DOHH2 (cell line): ENCODE results near the gene PLCB4.

Experiments used
- H3F3A ChIP-seq: fragments of 200-600 bp; sonication (generic), shearing (Covaris generic); 2 replicates; pipeline ENCODE4 v1.6.0; 2016; ENCODE audit warnings: antibody characterized with exemption, mild to moderate bottlenecking; ENCODE audit not compliant: control insufficient read depth, insufficient read depth
- H3K27ac ChIP-seq: fragments of 200-600 bp; sonication (generic); 2 replicates; pipeline ENCODE4 v1.5.1; 2014; ENCODE audit warnings: low read depth, mild to moderate bottlenecking, low read length, moderate library complexity
- H3K27me3 ChIP-seq: fragments of 200-600 bp; sonication (generic); 2 replicates; pipeline ENCODE4 v1.6.1; 2014; ENCODE audit warnings: mild to moderate bottlenecking, low read length, mixed read lengths; ENCODE audit not compliant: control insufficient read depth
- H3K36me3 ChIP-seq: fragments of 200-600 bp; sonication (generic); 2 replicates; pipeline ENCODE4 v1.6.1; 2014; ENCODE audit warnings: mild to moderate bottlenecking, low read length, moderate library complexity, mixed read lengths; ENCODE audit not compliant: control insufficient read depth
- H3K4me1 ChIP-seq: fragments of 200-600 bp; sonication (generic); 2 replicates; pipeline ENCODE4 v1.6.1; 2014; ENCODE audit warnings: mild to moderate bottlenecking, low read length, mixed read lengths; ENCODE audit not compliant: control insufficient read depth
- H3K4me2 ChIP-seq: fragments of 200-600 bp; sonication (generic); 2 replicates; pipeline ENCODE4 v1.6.0; 2014; ENCODE audit warnings: mild to moderate bottlenecking, low read length, moderate library complexity
- H3K4me3 ChIP-seq: fragments of 200-600 bp; sonication (generic); 2 replicates; pipeline ENCODE4 v1.5.1; 2014; ENCODE audit warnings: mild to moderate bottlenecking, low read length, mixed read lengths
- H3K79me2 ChIP-seq: fragments of 200-600 bp; sonication (generic); 2 replicates; pipeline ENCODE4 v1.6.1; 2014; ENCODE audit warnings: mild to moderate bottlenecking, low read length, mixed read lengths; ENCODE audit not compliant: control insufficient read depth
- H3K9me2 ChIP-seq: fragments of 200-600 bp; sonication (generic); replicated peaks from 2 replicates; pipeline ENCODE4 v1.6.1; 2014; ENCODE audit warnings: mild to moderate bottlenecking, low read length, mixed read lengths; ENCODE audit not compliant: control insufficient read depth
- H3K9me3 ChIP-seq: fragments of 200-600 bp; sonication (generic); 2 replicates; pipeline ENCODE4 v1.6.1; 2014; ENCODE audit warnings: antibody characterized with exemption, low read length, mixed read lengths; ENCODE audit not compliant: control insufficient read depth, insufficient read depth
- H4K20me1 ChIP-seq: fragments of 200-600 bp; sonication (generic); 2 replicates; pipeline ENCODE4 v1.6.0; 2014; ENCODE audit warnings: low read depth, mild to moderate bottlenecking, antibody characterized with exemption, low read length, moderate library complexity; ENCODE audit not compliant: control insufficient read depth, insufficient read depth
- EZH2phosphoT487 ChIP-seq: fragments of 200-600 bp; sonication (generic); IDR thresholded peaks from 2 replicates; pipeline ENCODE4 v1.6.1; 2017; ENCODE audit warnings: borderline replicate concordance, mild to moderate bottlenecking, antibody characterized with exemption, low read length, moderate library complexity, mixed read lengths
- TF ChIP-seq, protein P1 (sequence below): fragments of 200-600 bp; sonication (generic); IDR thresholded peaks from one replicate; pipeline ENCODE4 v1.5.1; 2014; ENCODE audit warnings: antibody characterized with exemption, mild to moderate bottlenecking, low read depth, low read length; ENCODE audit not compliant: poor library complexity, severe bottlenecking

Gene PLCB4

DNA sequence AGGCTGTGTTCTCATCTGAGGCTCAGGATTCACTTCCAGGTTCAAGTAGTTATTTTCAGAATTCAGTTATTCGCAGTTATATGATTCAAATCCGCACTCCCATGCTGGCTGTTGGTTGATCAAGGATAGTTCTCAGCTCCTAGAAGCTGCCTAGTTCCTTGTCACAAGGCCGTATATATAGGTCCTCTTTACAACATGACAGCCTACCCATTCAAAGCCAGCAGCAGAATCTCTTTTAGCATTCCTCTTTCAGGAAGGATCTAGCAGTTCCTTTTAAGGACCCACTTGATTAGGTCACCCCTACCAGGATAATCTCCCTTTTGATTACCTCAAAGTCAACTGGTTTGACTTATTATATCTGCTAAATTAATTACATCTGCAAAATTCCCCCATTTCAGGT, 421.7 kb downstream of the PLCB4 start:
- Histone ChIP-seq H3K4me2 (no peak overlapping the region), H3K36me3 (no peaks in the 10 kb centered on the region), H3K27me3 (no peaks in the 10 kb centered on the region), H3K79me2 (no peaks in the 10 kb centered on the region), H3K4me1 (no peaks in the 10 kb centered on the region), H4K20me1 (no peaks in the 10 kb centered on the region), H3K9me2 (no peaks in the 10 kb centered on the region), H3K9me3 (no peaks in the 10 kb centered on the region; the same call in 1 of the 2 replicates), H3F3A (no peaks in the 10 kb centered on the region), H3K27ac (no peak overlapping the region), H3K4me3 (no peak overlapping the region)
- TF ChIP-seq, protein P1, sequence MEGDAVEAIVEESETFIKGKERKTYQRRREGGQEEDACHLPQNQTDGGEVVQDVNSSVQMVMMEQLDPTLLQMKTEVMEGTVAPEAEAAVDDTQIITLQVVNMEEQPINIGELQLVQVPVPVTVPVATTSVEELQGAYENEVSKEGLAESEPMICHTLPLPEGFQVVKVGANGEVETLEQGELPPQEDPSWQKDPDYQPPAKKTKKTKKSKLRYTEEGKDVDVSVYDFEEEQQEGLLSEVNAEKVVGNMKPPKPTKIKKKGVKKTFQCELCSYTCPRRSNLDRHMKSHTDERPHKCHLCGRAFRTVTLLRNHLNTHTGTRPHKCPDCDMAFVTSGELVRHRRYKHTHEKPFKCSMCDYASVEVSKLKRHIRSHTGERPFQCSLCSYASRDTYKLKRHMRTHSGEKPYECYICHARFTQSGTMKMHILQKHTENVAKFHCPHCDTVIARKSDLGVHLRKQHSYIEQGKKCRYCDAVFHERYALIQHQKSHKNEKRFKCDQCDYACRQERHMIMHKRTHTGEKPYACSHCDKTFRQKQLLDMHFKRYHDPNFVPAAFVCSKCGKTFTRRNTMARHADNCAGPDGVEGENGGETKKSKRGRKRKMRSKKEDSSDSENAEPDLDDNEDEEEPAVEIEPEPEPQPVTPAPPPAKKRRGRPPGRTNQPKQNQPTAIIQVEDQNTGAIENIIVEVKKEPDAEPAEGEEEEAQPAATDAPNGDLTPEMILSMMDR = no peak
- TF ChIP-seq EZH2phosphoT487 = no peak

DNA sequence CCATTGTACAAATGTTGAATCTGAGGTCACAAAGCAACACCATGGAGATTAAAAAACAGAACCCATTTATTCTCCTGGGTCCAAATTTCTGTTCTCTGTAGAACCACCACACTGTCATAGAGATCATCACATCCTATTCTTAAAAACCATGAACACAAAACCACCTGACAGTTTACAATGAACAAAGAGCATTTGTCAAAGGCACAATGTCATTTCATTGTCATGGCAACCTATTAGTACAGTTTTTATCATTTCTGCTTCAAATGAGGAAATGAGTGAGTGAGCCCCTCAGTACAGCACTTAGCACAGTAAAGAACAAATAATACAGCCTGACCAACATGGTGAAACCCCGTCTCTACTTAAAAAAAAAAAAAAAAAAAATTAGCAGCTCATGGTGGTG, 422.4 kb downstream of the PLCB4 start:
- Histone ChIP-seq H3K9me2 (no peaks in the 10 kb centered on the region), H3K4me1 (no peaks in the 10 kb centered on the region), H3K9me3 (no peaks in the 10 kb centered on the region; the same call in 1 of the 2 replicates), H3K27ac (no peak overlapping the region), H3K36me3 (no peaks in the 10 kb centered on the region), H3F3A (no peaks in the 10 kb centered on the region), H3K27me3 (no peaks in the 10 kb centered on the region), H3K79me2 (no peaks in the 10 kb centered on the region), H3K4me2 (no peak overlapping the region), H3K4me3 (no peak overlapping the region), H4K20me1 (no peaks in the 10 kb centered on the region)
- TF ChIP-seq EZH2phosphoT487 = no peak
- TF ChIP-seq, protein P1 = no peak

DNA sequence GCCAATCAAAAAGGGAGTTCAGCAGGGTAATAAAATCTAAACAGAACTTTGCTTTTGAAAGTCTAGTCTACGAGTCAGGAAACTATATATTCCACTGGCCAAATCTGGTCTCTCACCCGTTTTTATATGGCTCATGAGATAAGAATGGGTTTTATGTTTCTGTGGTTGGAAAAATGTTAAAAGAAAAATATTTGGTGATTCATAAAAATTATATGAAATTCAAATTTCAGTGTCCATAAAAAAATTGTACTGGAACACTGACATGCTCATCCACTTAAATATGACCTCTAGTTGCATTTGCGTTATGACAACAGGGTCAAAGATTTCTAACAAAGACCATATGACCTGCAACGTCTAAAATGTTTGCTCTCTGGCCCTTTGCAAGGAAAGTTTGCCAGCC, 423.2 kb downstream of the PLCB4 start:
- H3K4me1 ChIP-seq = no peaks in the 10 kb centered on the region
- H3K36me3 ChIP-seq = no peaks in the 10 kb centered on the region
- H4K20me1 ChIP-seq = no peaks in the 10 kb centered on the region
- no peaks in the 10 kb centered on the region for H3F3A ChIP-seq
- H3K9me2 ChIP-seq = no peaks in the 10 kb centered on the region
- H3K9me3 ChIP-seq = no peaks in the 10 kb centered on the region; the same call in 1 of the 2 replicates
- no peak overlapping the region for H3K4me3 ChIP-seq
- no peaks in the 10 kb centered on the region for H3K27me3 ChIP-seq
- no peak overlapping the region for H3K27ac ChIP-seq
- H3K4me2 ChIP-seq = no peak overlapping the region
- H3K79me2 ChIP-seq = no peaks in the 10 kb centered on the region
- TF ChIP-seq EZH2phosphoT487 = no peak
- TF ChIP-seq, protein P1 = no peak

DNA sequence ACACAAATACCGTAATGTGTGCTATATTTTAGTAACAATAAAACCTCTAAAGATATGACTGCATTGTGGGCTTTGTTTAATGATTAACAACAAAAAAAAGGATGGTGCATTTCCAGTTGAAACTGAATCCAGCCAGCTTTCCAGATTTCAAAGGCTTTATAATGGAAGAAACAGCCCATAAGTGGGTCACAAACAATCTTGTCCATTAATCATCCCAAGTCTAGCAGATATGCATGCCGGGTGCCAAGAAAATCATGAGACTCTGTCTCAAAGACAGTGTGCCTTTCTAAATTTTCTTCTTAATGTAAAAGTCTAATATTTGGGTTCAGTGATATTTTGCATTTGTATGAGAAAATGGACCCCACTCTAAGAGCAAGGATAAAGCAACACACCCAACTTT, 424.9 kb downstream of the PLCB4 start:
- Histone ChIP-seq H3K4me1 (no peaks in the 10 kb centered on the region), H3K4me2 (no peak overlapping the region), H3K27me3 (no peaks in the 10 kb centered on the region), H3K9me3 (no peaks in the 10 kb centered on the region; the same call in 1 of the 2 replicates), H3K79me2 (no peaks in the 10 kb centered on the region), H3K9me2 (no peaks in the 10 kb centered on the region), H3K36me3 (no peaks in the 10 kb centered on the region), H3K27ac (no peak overlapping the region), H3K4me3 (no peak overlapping the region), H4K20me1 (no peaks in the 10 kb centered on the region), H3F3A (no peaks in the 10 kb centered on the region)
- no peak for TF ChIP-seq EZH2phosphoT487
- TF ChIP-seq, protein P1 = no peak
